ENCODE measurements around the gene EMC7.

The EMC7 gene

GRCh38 chr15:34106423-34106822 is 4.8 kb upstream of the EMC7 start:
- DNase-seq (ENCODE audit: low read depth in 1 of 2, low spot score in 1 of 2) = no peak
- no peak overlapping the region for H3K27ac ChIP-seq (replicated peaks)
- H3K4me3 ChIP-seq (replicated peaks; ENCODE audit: insufficient read depth, low read length) = no peak overlapping the region
- no peaks in the 10 kb centered on the region for H3K27me3 ChIP-seq (ENCODE audit: insufficient read depth, poor library complexity, severe bottlenecking)
- TF ChIP-seq SPI1 (IDR thresholded peaks at IDR 0.05; ENCODE audit: borderline replicate concordance, low read depth) (no peak), GABPA (IDR thresholded peaks at IDR 0.05; ENCODE audit: low read depth) (no peak), POLR2AphosphoS5 (IDR thresholded peaks at IDR 0.05; ENCODE audit: low read depth) (no peak)
- TF ChIP-seq, protein P1, sequence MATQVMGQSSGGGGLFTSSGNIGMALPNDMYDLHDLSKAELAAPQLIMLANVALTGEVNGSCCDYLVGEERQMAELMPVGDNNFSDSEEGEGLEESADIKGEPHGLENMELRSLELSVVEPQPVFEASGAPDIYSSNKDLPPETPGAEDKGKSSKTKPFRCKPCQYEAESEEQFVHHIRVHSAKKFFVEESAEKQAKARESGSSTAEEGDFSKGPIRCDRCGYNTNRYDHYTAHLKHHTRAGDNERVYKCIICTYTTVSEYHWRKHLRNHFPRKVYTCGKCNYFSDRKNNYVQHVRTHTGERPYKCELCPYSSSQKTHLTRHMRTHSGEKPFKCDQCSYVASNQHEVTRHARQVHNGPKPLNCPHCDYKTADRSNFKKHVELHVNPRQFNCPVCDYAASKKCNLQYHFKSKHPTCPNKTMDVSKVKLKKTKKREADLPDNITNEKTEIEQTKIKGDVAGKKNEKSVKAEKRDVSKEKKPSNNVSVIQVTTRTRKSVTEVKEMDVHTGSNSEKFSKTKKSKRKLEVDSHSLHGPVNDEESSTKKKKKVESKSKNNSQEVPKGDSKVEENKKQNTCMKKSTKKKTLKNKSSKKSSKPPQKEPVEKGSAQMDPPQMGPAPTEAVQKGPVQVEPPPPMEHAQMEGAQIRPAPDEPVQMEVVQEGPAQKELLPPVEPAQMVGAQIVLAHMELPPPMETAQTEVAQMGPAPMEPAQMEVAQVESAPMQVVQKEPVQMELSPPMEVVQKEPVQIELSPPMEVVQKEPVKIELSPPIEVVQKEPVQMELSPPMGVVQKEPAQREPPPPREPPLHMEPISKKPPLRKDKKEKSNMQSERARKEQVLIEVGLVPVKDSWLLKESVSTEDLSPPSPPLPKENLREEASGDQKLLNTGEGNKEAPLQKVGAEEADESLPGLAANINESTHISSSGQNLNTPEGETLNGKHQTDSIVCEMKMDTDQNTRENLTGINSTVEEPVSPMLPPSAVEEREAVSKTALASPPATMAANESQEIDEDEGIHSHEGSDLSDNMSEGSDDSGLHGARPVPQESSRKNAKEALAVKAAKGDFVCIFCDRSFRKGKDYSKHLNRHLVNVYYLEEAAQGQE (IDR thresholded peaks at IDR 0.05; ENCODE audit: insufficient replicate concordance, low read depth) = no peak
- TF ChIP-seq, protein P2, sequence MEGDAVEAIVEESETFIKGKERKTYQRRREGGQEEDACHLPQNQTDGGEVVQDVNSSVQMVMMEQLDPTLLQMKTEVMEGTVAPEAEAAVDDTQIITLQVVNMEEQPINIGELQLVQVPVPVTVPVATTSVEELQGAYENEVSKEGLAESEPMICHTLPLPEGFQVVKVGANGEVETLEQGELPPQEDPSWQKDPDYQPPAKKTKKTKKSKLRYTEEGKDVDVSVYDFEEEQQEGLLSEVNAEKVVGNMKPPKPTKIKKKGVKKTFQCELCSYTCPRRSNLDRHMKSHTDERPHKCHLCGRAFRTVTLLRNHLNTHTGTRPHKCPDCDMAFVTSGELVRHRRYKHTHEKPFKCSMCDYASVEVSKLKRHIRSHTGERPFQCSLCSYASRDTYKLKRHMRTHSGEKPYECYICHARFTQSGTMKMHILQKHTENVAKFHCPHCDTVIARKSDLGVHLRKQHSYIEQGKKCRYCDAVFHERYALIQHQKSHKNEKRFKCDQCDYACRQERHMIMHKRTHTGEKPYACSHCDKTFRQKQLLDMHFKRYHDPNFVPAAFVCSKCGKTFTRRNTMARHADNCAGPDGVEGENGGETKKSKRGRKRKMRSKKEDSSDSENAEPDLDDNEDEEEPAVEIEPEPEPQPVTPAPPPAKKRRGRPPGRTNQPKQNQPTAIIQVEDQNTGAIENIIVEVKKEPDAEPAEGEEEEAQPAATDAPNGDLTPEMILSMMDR (IDR thresholded peaks at IDR 0.05; ENCODE audit: insufficient read depth, low read length) = no peak

- Histone ChIP-seq H3K27me3 (ENCODE audit: insufficient read depth, poor library complexity, severe bottlenecking) (no peaks in the 10 kb centered on the region), H3K4me3 (replicated peaks; ENCODE audit: insufficient read depth, low read length) (peak overlapping the region; percentile 99), H3K27ac (replicated peaks) (peak overlapping the region; percentile 86)
- TF ChIP-seq POLR2AphosphoS5 (IDR thresholded peaks at IDR 0.05; ENCODE audit: low read depth) (no peak), SPI1 (IDR thresholded peaks at IDR 0.05; ENCODE audit: borderline replicate concordance, low read depth) (no peak), GABPA (IDR thresholded peaks at IDR 0.05; ENCODE audit: low read depth) (no peak)
- TF ChIP-seq, protein P2 (IDR thresholded peaks at IDR 0.05; ENCODE audit: insufficient read depth, low read length) = no peak
- TF ChIP-seq, protein P1 (IDR thresholded peaks at IDR 0.05; ENCODE audit: insufficient replicate concordance, low read depth) = no peak
- DNase-seq (ENCODE audit: low read depth in 1 of 2, low spot score in 1 of 2) = no peak
These were observed 688 bp upstream of the EMC7 start for GRCh38 chr15:34102175-34102925.

DNA sequence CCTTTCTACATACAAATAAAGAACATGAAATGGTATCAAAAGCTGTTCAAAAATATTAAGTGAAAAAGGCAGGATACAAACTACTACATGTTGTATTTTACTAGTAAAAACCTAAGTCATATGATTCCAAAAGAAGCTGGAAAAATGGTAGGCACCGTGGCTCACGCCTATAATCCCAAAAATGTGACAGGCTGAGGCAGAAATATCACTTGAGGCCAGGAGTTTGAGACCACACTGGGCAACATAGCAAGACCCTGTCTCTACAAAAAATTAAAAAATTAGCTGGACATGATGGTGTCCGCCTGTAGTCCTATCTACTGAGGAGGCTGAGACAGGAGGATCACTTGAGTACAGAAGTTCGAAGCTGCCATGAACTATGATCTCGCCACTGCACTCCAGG is 1.7 kb downstream of the EMC7 start:
- TF ChIP-seq, protein P1 (IDR thresholded peaks at IDR 0.05; ENCODE audit: insufficient replicate concordance, low read depth) = no peak
- TF ChIP-seq POLR2AphosphoS5 (IDR thresholded peaks at IDR 0.05; ENCODE audit: low read depth) (no peak), SPI1 (IDR thresholded peaks at IDR 0.05; ENCODE audit: borderline replicate concordance, low read depth) (no peak), GABPA (IDR thresholded peaks at IDR 0.05; ENCODE audit: low read depth) (no peak)
- TF ChIP-seq, protein P2 (IDR thresholded peaks at IDR 0.05; ENCODE audit: insufficient read depth, low read length) = no peak
- no peaks in the 10 kb centered on the region for H3K27me3 ChIP-seq (ENCODE audit: insufficient read depth, poor library complexity, severe bottlenecking)
- no peak overlapping the region for H3K4me3 ChIP-seq (replicated peaks; ENCODE audit: insufficient read depth, low read length)
- DNase-seq (ENCODE audit: low read depth in 1 of 2, low spot score in 1 of 2) = no peak
- no peak overlapping the region for H3K27ac ChIP-seq (replicated peaks)
